H9 (cell line): Measurements from ENCODE around the gene YLPM1. TPM values are rescaled to one million over a fixed set of nuclear protein-coding genes. Genes with fewer than 3 reads are reported as not detected.

Experiments
- DNase-seq: peaks from one replicate; pipeline ENCODE4 v3.0.0-alpha.2; 2017
- H2AFZ ChIP-seq: one replicate; pipeline ENCODE4 v1.6.1; 2013; ENCODE audit warnings: mild to moderate bottlenecking, low read length, control low read depth, moderate library complexity
- H2AK5ac ChIP-seq: 2 replicates; pipeline ENCODE4 v1.6.1; 2013; ENCODE audit warnings: low read length, control low read depth, mixed read lengths; ENCODE audit not compliant: insufficient read length
- H2BK120ac ChIP-seq: one replicate; pipeline ENCODE4 v1.6.1; 2013; ENCODE audit warnings: low read depth, mild to moderate bottlenecking, low read length, control low read depth, inconsistent platforms; ENCODE audit not compliant: poor library complexity, severe bottlenecking
- H2BK12ac ChIP-seq: 2 replicates; pipeline ENCODE4 v1.6.1; 2013; ENCODE audit warnings: low read length, control low read depth, mixed read lengths, low read depth; ENCODE audit not compliant: insufficient read length
- H2BK15ac ChIP-seq: 2 replicates; pipeline ENCODE4 v1.6.1; 2013; ENCODE audit warnings: low read depth, low read length, control low read depth
- H2BK20ac ChIP-seq: one replicate; pipeline ENCODE4 v1.6.1; 2013; ENCODE audit warnings: low read depth, mild to moderate bottlenecking, low read length, control low read depth, inconsistent platforms; ENCODE audit not compliant: poor library complexity, severe bottlenecking
- H2BK5ac ChIP-seq: 2 replicates; pipeline ENCODE4 v1.6.1; 2013; ENCODE audit warnings: low read length, control low read depth, mixed read lengths; ENCODE audit not compliant: insufficient read length
- H3K14ac ChIP-seq: 2 replicates; pipeline ENCODE4 v1.6.1; 2013; ENCODE audit warnings: low read length, control low read depth; ENCODE audit not compliant: insufficient read depth
- H3K18ac ChIP-seq: 2 replicates; pipeline ENCODE4 v1.6.1; 2013; ENCODE audit warnings: low read depth, mild to moderate bottlenecking, mixed read lengths, low read length, control low read depth; ENCODE audit not compliant: insufficient read length
- H3K23ac ChIP-seq: 2 replicates; pipeline ENCODE4 v1.6.1; 2013; ENCODE audit warnings: low read length, control low read depth, mixed read lengths, low read depth; ENCODE audit not compliant: insufficient read length
- H3K23me2 ChIP-seq: 2 replicates; pipeline ENCODE4 v1.6.1; 2013; ENCODE audit warnings: low read depth, mild to moderate bottlenecking, mixed read lengths, low read length, control low read depth; ENCODE audit not compliant: insufficient read length, poor library complexity, severe bottlenecking
- H3K27ac ChIP-seq: 2 replicates; pipeline ENCODE4 v1.5.1; 2013; ENCODE audit warnings: low read length, control low read depth, mixed read lengths, low read depth; ENCODE audit not compliant: insufficient read length
- H3K27me3 ChIP-seq: 2 replicates; pipeline ENCODE4 v1.6.1; 2013; ENCODE audit warnings: low read length, control low read depth, inconsistent platforms; ENCODE audit not compliant: insufficient read depth
- H3K4ac ChIP-seq: 2 replicates; pipeline ENCODE4 v1.6.1; 2013; ENCODE audit warnings: low read depth, mild to moderate bottlenecking, control low read depth, inconsistent platforms, low read length, moderate library complexity
- H3K4me1 ChIP-seq: 2 replicates; pipeline ENCODE4 v1.6.1; 2013; ENCODE audit warnings: low read length, control low read depth, inconsistent platforms; ENCODE audit not compliant: insufficient read depth
- H3K4me2 ChIP-seq: 2 replicates; pipeline ENCODE4 v1.6.1; 2013; ENCODE audit warnings: low read length, control low read depth, mixed read lengths; ENCODE audit not compliant: insufficient read length, insufficient read depth
- H3K56ac ChIP-seq: 2 replicates; pipeline ENCODE4 v1.6.1; 2013; ENCODE audit warnings: low read depth, mild to moderate bottlenecking, mixed read lengths, low read length, control low read depth; ENCODE audit not compliant: insufficient read length
- H3K79me1 ChIP-seq: 2 replicates; pipeline ENCODE4 v1.6.1; 2013; ENCODE audit warnings: low read depth, mild to moderate bottlenecking, moderate library complexity, low read length, control low read depth, inconsistent platforms; ENCODE audit not compliant: insufficient read depth, poor library complexity, severe bottlenecking
- H3K79me2 ChIP-seq: 2 replicates; pipeline ENCODE4 v1.6.1; 2013; ENCODE audit warnings: low read length, control low read depth, inconsistent platforms; ENCODE audit not compliant: insufficient read depth
- H3K9ac ChIP-seq: 2 replicates; pipeline ENCODE4 v1.6.1; 2013; ENCODE audit warnings: low read length, control low read depth, mixed read lengths; ENCODE audit not compliant: insufficient read length; ENCODE audit errors: extremely low read depth
- H3K9me3 ChIP-seq: one replicate; pipeline ENCODE4 v1.6.1; 2013; ENCODE audit warnings: low read depth, low read length, inconsistent platforms; ENCODE audit not compliant: control insufficient read depth
- H3T11ph ChIP-seq: one replicate; pipeline ENCODE4 v1.6.1; 2013; ENCODE audit warnings: mild to moderate bottlenecking, low read length, control low read depth, inconsistent platforms
- H4K20me1 ChIP-seq: one replicate; pipeline ENCODE4 v1.6.1; 2013; ENCODE audit not compliant: control insufficient read depth, insufficient read length, insufficient read depth
- H4K5ac ChIP-seq: 2 replicates; pipeline ENCODE4 v1.6.1; 2013; ENCODE audit warnings: low read depth, mild to moderate bottlenecking, mixed read lengths, low read length, control low read depth; ENCODE audit not compliant: insufficient read length
- H4K8ac ChIP-seq: replicated peaks from 2 replicates; pipeline ENCODE4 v1.6.1; 2013; ENCODE audit warnings: low read length, control low read depth, mixed read lengths, low read depth; ENCODE audit not compliant: insufficient read length
- H4K91ac ChIP-seq: 2 replicates; pipeline ENCODE4 v1.6.1; 2013; ENCODE audit warnings: low read depth, mild to moderate bottlenecking, moderate library complexity, mixed read lengths, low read length, control low read depth; ENCODE audit not compliant: insufficient read length
- H3K27ac Mint-ChIP-seq, 3 experiments: 2 replicates in 2 of 3; 3 replicates in 1 of 3; pipeline ENCODE4 v1.8.0; 2020 to 2021; ENCODE audit warnings: mixed read lengths in 3 of 3, mild to moderate bottlenecking in 1 of 3, moderate library complexity in 1 of 3
- H3K27me3 Mint-ChIP-seq: 2 replicates; pipeline ENCODE4 v1.8.0; 2021; ENCODE audit warnings: low read depth, mild to moderate bottlenecking, moderate library complexity, mixed read lengths
- H3K36me3 Mint-ChIP-seq, 3 experiments: 2 replicates in 2 of 3; 3 replicates in 1 of 3; pipeline ENCODE4 v1.8.0; 2020 to 2021; ENCODE audit warnings: low read depth in 3 of 3, mixed read lengths in 3 of 3; ENCODE audit not compliant: insufficient read depth in 1 of 3
- H3K4me1 Mint-ChIP-seq, 2 experiments: 2 replicates each; pipeline ENCODE4 v1.8.0; 2020; ENCODE audit warnings: mixed read lengths in 2 of 2
- H3K4me3 Mint-ChIP-seq, 2 experiments: 2 replicates in 1 of 2; 3 replicates in 1 of 2; pipeline ENCODE4 v1.8.0; 2020 to 2021; ENCODE audit warnings: mild to moderate bottlenecking in 2 of 2, mixed read lengths in 2 of 2, moderate library complexity in 1 of 2
- H3K9me3 Mint-ChIP-seq, 2 experiments: 2 replicates in 1 of 2; 3 replicates in 1 of 2; pipeline ENCODE4 v1.8.0; 2020; ENCODE audit warnings: mild to moderate bottlenecking in 2 of 2, mixed read lengths in 2 of 2, moderate library complexity in 1 of 2
- WGBS: extraction: QIAGEN DNeasy Blood & Tissue Kit; methylation state at CpG from one replicate; pipeline ENCODE4 v1.1.7; 2013; ENCODE audit warnings: missing lambda C conversion rate, low lambda C conversion rate, mixed read lengths; ENCODE audit not compliant: insufficient read length; ENCODE audit errors: extremely low coverage; 5-methylcytosine and 5-hydroxymethylcytosine counted together
- total RNA-seq: library from RNA; stranded (reverse); gene quantifications from 2 replicates; pipeline ENCODE4 v1.2.1, GENCODE V29; 2021
- TF ChIP-seq, protein P1 (sequence below): fragments of 200-600 bp; sonication (generic); conservative IDR thresholded peaks from 3 replicates; pipeline ENCODE4 v1.8.0; 2021; ENCODE audit warnings: antibody characterized with exemption, mild to moderate bottlenecking

The YLPM1 gene
- total RNA-seq, 1 experiment from 2014 or later, result 82.2 TPM

DNA sequence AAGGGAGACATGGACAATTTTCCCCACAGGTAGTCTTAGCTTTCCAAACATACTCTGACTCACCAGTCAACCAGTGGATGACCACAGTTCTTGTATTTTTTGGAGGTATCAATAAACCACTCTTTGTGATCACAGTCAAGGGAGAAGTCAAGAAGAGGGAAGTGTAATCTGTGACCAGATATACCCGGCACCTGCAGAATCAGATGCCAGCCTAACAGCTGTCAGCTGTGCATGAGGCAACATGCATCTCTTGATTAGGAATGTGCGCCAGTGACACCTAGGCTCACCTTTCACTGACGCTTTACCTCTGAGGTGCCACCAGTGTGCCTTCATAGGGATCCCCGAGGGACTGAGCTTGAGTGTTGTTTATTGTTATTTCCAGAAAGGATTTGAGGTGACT, 92.8 kb downstream of the YLPM1 start:
- Histone ChIP-seq H2BK120ac (no peak overlapping the region), H3K56ac (no peak overlapping the region), H3K9me3 (no peaks in the 10 kb centered on the region), H3K4me2 (no peak overlapping the region), H3K4ac (no peak overlapping the region), H3K27me3 (no peaks in the 10 kb centered on the region), H2AFZ (no peak overlapping the region), H2AK5ac (no peak overlapping the region), H3K18ac (no peak overlapping the region), H3K79me2 (no peaks in the 10 kb centered on the region), H3T11ph (no peak overlapping the region), H3K79me1 (no peaks in the 10 kb centered on the region), H3K4me1 (no peaks in the 10 kb centered on the region), H2BK12ac (no peak overlapping the region), H3K23me2 (no peaks in the 10 kb centered on the region), H2BK5ac (no peak overlapping the region), H4K91ac (no peak overlapping the region), H2BK15ac (no peak overlapping the region), H3K23ac (no peak overlapping the region), H4K5ac (no peak overlapping the region), H3K14ac (no peak overlapping the region), H4K8ac (no peak overlapping the region), H2BK20ac (no peak overlapping the region), H3K9ac (no peak overlapping the region), H3K27ac (no peak overlapping the region), H4K20me1 (no peaks in the 10 kb centered on the region)
- TF ChIP-seq, protein P1, sequence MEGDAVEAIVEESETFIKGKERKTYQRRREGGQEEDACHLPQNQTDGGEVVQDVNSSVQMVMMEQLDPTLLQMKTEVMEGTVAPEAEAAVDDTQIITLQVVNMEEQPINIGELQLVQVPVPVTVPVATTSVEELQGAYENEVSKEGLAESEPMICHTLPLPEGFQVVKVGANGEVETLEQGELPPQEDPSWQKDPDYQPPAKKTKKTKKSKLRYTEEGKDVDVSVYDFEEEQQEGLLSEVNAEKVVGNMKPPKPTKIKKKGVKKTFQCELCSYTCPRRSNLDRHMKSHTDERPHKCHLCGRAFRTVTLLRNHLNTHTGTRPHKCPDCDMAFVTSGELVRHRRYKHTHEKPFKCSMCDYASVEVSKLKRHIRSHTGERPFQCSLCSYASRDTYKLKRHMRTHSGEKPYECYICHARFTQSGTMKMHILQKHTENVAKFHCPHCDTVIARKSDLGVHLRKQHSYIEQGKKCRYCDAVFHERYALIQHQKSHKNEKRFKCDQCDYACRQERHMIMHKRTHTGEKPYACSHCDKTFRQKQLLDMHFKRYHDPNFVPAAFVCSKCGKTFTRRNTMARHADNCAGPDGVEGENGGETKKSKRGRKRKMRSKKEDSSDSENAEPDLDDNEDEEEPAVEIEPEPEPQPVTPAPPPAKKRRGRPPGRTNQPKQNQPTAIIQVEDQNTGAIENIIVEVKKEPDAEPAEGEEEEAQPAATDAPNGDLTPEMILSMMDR, result no peak
- H3K9me3 Mint-ChIP-seq, result no peaks in the 10 kb centered on the region
- DNase-seq, result no peak
- no peaks in the 10 kb centered on the region for H3K4me1 Mint-ChIP-seq
- H3K27me3 Mint-ChIP-seq, result no peaks in the 10 kb centered on the region; the same call in 1 of the 2 replicates
- no peak overlapping the region for H3K27ac Mint-ChIP-seq
- no peaks in the 10 kb centered on the region for H3K36me3 Mint-ChIP-seq
- H3K4me3 Mint-ChIP-seq, result no peak overlapping the region
- WGBS, result no CpG with 5 or more reads among the region's 4 CpGs
